GM12872 (cell line): ENCODE measurements around the gene GTPBP4.

Experiments used
- CTCF ChIP-seq: IDR thresholded peaks from 3 replicates; pipeline ENCODE4 v1.5.1; 2011; ENCODE audit warnings: low read depth, mild to moderate bottlenecking, low read length, moderate library complexity; ENCODE audit not compliant: insufficient read depth

GTPBP4 gene

GRCh38 chr10:986137-986825 lies 2.0 kb upstream of the GTPBP4 start:
- no peak for TF ChIP-seq CTCF

GRCh38 chr10:986881-987619 lies 1.2 kb upstream of the GTPBP4 start:
- no peak for TF ChIP-seq CTCF

GRCh38 chr10:987620-987869 lies 689 bp upstream of the GTPBP4 start:
- TF ChIP-seq CTCF: no peak

- no peak for TF ChIP-seq CTCF
Measured at GRCh38 chr10:988667-989545, 672 bp downstream of the GTPBP4 start.

- TF ChIP-seq CTCF: no peak
Measured at GRCh38 chr10:990808-991207, 2.6 kb downstream of the GTPBP4 start.

- TF ChIP-seq CTCF: no peak
Measured at GRCh38 chr10:992467-992866, 4.2 kb downstream of the GTPBP4 start.

- no peak for TF ChIP-seq CTCF
Measured at GRCh38 chr10:992871-993270, 4.6 kb downstream of the GTPBP4 start.
